GM12878 (cell line): ENCODE results near the gene TARBP2. TPM values are rescaled to one million over a fixed set of nuclear protein-coding genes. Genes with fewer than 3 reads are reported as not detected.
A peak's percentile ranks its signal among the peaks of the same experiment; 100 is the strongest.

ENCODE experiments used
- ATAC-seq: fragments of 200-7000 bp; cut with Tn5 transposase; 3 replicates; pipeline ENCODE4 v1.9.1; 2020; ENCODE audit warnings: mild to moderate bottlenecking, moderate library complexity
- BruUV-seq: library from RNA; stranded (reverse); fragments of 400-500 nt; replicated peaks from 2 replicates; lab custom pipeline; 2021; lab: Mats Ljungman, UMichigan
- CTCF ChIA-PET: fragments of 300-600 bp; sonication (Branson Sonifier 250); formaldehyde crosslinking; extraction: SDS; loops from one replicate; lab custom pipeline; 2021; ENCODE audit warnings: inconsistent platforms; lab: Yijun Ruan, JAX
- POLR2A ChIA-PET: fragments of 350-600 bp; formaldehyde crosslinking; extraction: SDS; loops from one replicate; lab custom pipeline; 2021; ENCODE audit warnings: inconsistent platforms; lab: Charles Lee
- RAD21 ChIA-PET: fragments of 300-600 bp; sonication (Branson Sonifier 250); formaldehyde crosslinking; loops from one replicate; lab custom pipeline; 2023; ENCODE audit warnings: antibody characterized with exemption; ENCODE audit not compliant: unreplicated experiment; lab: Charles Lee
- SMC1A ChIA-PET: fragments of 300-600 bp; sonication (Branson Sonifier 250); formaldehyde crosslinking; loops from one replicate; lab custom pipeline; 2023; ENCODE audit not compliant: unreplicated experiment, uncharacterized antibody; lab: Charles Lee
- DNase-seq: peaks from one replicate; pipeline ENCODE4 v3.0.0-alpha.2; 2011; ENCODE audit warnings: low read depth, low spot score
- FAIRE-seq: peaks from 3 replicates; lab custom pipeline; 2011; peaks lifted over from hg19 to GRCh38; lab: Jason Lieb, UNC
- H2AFZ ChIP-seq: 2 replicates; pipeline ENCODE4 v1.6.0; 2011; ENCODE audit warnings: low read depth, low read length, control low read depth; ENCODE audit not compliant: control insufficient read depth
- H3K27ac ChIP-seq: 2 replicates; pipeline ENCODE4 v1.5.1; 2011; ENCODE audit warnings: control low read depth; ENCODE audit not compliant: control insufficient read depth, insufficient read depth
- H3K27me3 ChIP-seq, 2 experiments: replicated peaks in 1 of 2; 2 replicates each; pipeline versions ENCODE4 v1.6.0 to v1.6.1; 2011; ENCODE audit warnings: low read length in 1 of 2; ENCODE audit not compliant: control insufficient read depth in 2 of 2, insufficient read depth in 2 of 2
- H3K36me3 ChIP-seq, 2 experiments: 2 replicates each; pipeline ENCODE4 v1.5.1; 2011; ENCODE audit warnings: low read length in 1 of 2; ENCODE audit not compliant: control insufficient read depth in 2 of 2, insufficient read depth in 2 of 2
- H3K4me1 ChIP-seq: 2 replicates; pipeline ENCODE4 v1.6.1; 2011; ENCODE audit warnings: mild to moderate bottlenecking, low read length, moderate library complexity, mixed read lengths; ENCODE audit not compliant: control insufficient read depth, insufficient read depth
- H3K4me2 ChIP-seq: 2 replicates; pipeline ENCODE4 v1.6.0; 2011; ENCODE audit warnings: control low read depth; ENCODE audit not compliant: control insufficient read depth, insufficient read depth
- H3K4me3 ChIP-seq: fragments of 200-600 bp; sonication (generic); 2 replicates; pipeline ENCODE4 v1.5.1; 2016
- H3K79me2 ChIP-seq: 2 replicates; pipeline ENCODE4 v1.6.0; 2011; ENCODE audit warnings: low read length; ENCODE audit not compliant: control insufficient read depth, insufficient read depth
- H3K9ac ChIP-seq: 2 replicates; pipeline ENCODE4 v1.8.0; 2011; ENCODE audit warnings: low read length, control low read depth, mixed read lengths; ENCODE audit not compliant: control insufficient read depth, insufficient read depth
- H3K9me3 ChIP-seq: replicated peaks from 3 replicates; pipeline ENCODE4 v1.5.1; 2011; ENCODE audit warnings: mild to moderate bottlenecking, low read length; ENCODE audit not compliant: control insufficient read depth, insufficient read depth
- H4K20me1 ChIP-seq: 2 replicates; pipeline ENCODE4 v1.6.0; 2011; ENCODE audit not compliant: control insufficient read depth, insufficient read depth
- ATF7 ChIP-seq: fragments of 450-650 bp; IDR thresholded peaks from 2 replicates; pipeline ENCODE4 v1.6.1; 2016; ENCODE audit warnings: low read depth, mild to moderate bottlenecking
- CHD2 ChIP-seq: IDR thresholded peaks from 2 replicates; pipeline ENCODE4 v1.6.1; 2011; ENCODE audit warnings: low read depth, low read length, improper control_type of control experiment, borderline replicate concordance
- E2F4 ChIP-seq: IDR thresholded peaks from 2 replicates; pipeline ENCODE4 v1.6.1; 2012; ENCODE audit warnings: low read depth, low read length, improper control_type of control experiment
- KAT2A ChIP-seq: conservative IDR thresholded peaks from 2 replicates; pipeline ENCODE4 v1.6.1; 2011; ENCODE audit warnings: low read depth, low read length; ENCODE audit not compliant: control insufficient read depth
- KDM1A ChIP-seq: fragments of 200-600 bp; sonication (generic); IDR thresholded peaks from 2 replicates; pipeline ENCODE4 v1.6.1; 2016; ENCODE audit warnings: borderline replicate concordance
- MEF2B ChIP-seq: fragments of 450-650 bp; IDR thresholded peaks from 2 replicates; pipeline ENCODE4 v1.6.1; 2018; ENCODE audit warnings: mild to moderate bottlenecking, moderate library complexity; ENCODE audit not compliant: partially characterized antibody, poor library complexity, severe bottlenecking
- STAT3 ChIP-seq: IDR thresholded peaks from 2 replicates; pipeline ENCODE4 v1.6.1; 2011; ENCODE audit warnings: low read depth, low read length, improper control_type of control experiment
- WRNIP1 ChIP-seq: IDR thresholded peaks from 2 replicates; pipeline ENCODE4 v1.6.1; 2011; ENCODE audit warnings: low read depth, low read length, improper control_type of control experiment, borderline replicate concordance
- YY1 ChIP-seq: IDR thresholded peaks from 2 replicates; pipeline ENCODE4 v1.6.1; 2011; ENCODE audit warnings: low read depth, mild to moderate bottlenecking, low read length
- WGBS: methylation state at CpG from one replicate; pipeline ENCODE4 v1.1.6; 2016; ENCODE audit warnings: low lambda C conversion rate; ENCODE audit not compliant: insufficient replicate concordance, insufficient coverage; ENCODE audit errors: missing lambda C conversion rate; 5-methylcytosine and 5-hydroxymethylcytosine counted together
- in situ Hi-C: fragments of 300-500 bp; cut with MboI; formaldehyde crosslinking; loops from 9 replicates; pipeline ENCODE4 v1.14.3; 2018; ENCODE audit warnings: mixed read lengths
- intact Hi-C: fragments of 100-400 bp; cut with micrococcal nuclease; formaldehyde crosslinking; loops from one replicate; pipeline ENCODE4 v1.14.2; 2022; ENCODE audit not compliant: unreplicated experiment
- polyA plus RNA-seq, 11 experiments: library from polyadenylated mRNA; depleted of rRNA in 4 of 11; unstranded in 6 of 11; stranded (reverse) in 5 of 11; fragments of >200 nt; fragmentation: Nextera tagmentation in 4 of 11; fragmentation: Illumina TruSeq in 1 of 11; extraction: Ambion mirVana in 4 of 11; extraction: Trizol in 1 of 11; gene quantifications; 1 replicate in 1 of 11; 2 replicates in 10 of 11; pipeline versions ENCODE4 v1.2.1 to v1.2.3, GENCODE V29; 2011 to 2016; ENCODE audit warnings: inconsistent platforms in 2 of 11, missing spikeins in 2 of 11, low read depth in 1 of 11
- total RNA-seq, 4 experiments: library from RNA; depleted of rRNA in 3 of 4; stranded (reverse); fragments of >200 nt in 3 of 4; fragmentation: Illumina TruSeq in 1 of 4; extraction: Trizol in 1 of 4; gene quantifications; 2 replicates each; pipeline versions ENCODE4 v1.2.1 to v1.2.3, GENCODE V29; 2013 to 2021
- TF ChIP-seq, protein P1 (sequence below): IDR thresholded peaks from 2 replicates; pipeline ENCODE4 v1.6.1; 2011; ENCODE audit warnings: mild to moderate bottlenecking, low read depth, low read length, moderate library complexity; ENCODE audit not compliant: insufficient replicate concordance
- TF ChIP-seq, protein P2 (sequence below): fragments of 450-650 bp; IDR thresholded peaks from 2 replicates; pipeline ENCODE4 v1.6.1; 2018; ENCODE audit warnings: borderline replicate concordance, mild to moderate bottlenecking; ENCODE audit not compliant: partially characterized antibody

The TARBP2 gene
- total and polyA plus RNA-seq, 10 of the 15 experiments (the other 5 are each of a cell fraction or from before 2014, with no cell fraction given): 5.5 to 60.1 (median 36.8) TPM

- POLR2A ChIA-PET: interaction anchor here (0.6 to 1.0 kb wide), 7 partner anchors 23 to 270 kb away, joined by 3 to 7 read pairs (median 3); partner anchors contain the start of gene PRR13
- CTCF ChIA-PET: interaction anchor here (0.8 to 1.7 kb wide), 3 partner anchors 11 to 146 kb away, joined by 3 to 5 read pairs (median 3); no protein-coding TSS in a partner anchor
- no peak overlapping the region for H3K27ac ChIP-seq
- no TSS peak for BruUV-seq
- H3K9ac ChIP-seq: no peak overlapping the region
- H3K79me2 ChIP-seq: peaks cover 11% of the 10 kb centered on the region
- ATAC-seq (no peak), DNase-seq (no peak), FAIRE-seq (no peak)
- intact Hi-C loops: no loop called here
- H3K4me1 ChIP-seq: peaks cover 23% of the 10 kb centered on the region
- no peaks in the 10 kb centered on the region for H4K20me1 ChIP-seq
- RAD21 ChIA-PET: no interaction called here
- no peaks in the 10 kb centered on the region for H3K9me3 ChIP-seq
- no peak overlapping the region for H2AFZ ChIP-seq
- no peaks in the 10 kb centered on the region for H3K36me3 ChIP-seq
- in situ Hi-C loops: no loop called here
- no peak for TF ChIP-seq KDM1A
- TF ChIP-seq E2F4: no peak
- no peak for TF ChIP-seq ATF7
- TF ChIP-seq, protein P1, sequence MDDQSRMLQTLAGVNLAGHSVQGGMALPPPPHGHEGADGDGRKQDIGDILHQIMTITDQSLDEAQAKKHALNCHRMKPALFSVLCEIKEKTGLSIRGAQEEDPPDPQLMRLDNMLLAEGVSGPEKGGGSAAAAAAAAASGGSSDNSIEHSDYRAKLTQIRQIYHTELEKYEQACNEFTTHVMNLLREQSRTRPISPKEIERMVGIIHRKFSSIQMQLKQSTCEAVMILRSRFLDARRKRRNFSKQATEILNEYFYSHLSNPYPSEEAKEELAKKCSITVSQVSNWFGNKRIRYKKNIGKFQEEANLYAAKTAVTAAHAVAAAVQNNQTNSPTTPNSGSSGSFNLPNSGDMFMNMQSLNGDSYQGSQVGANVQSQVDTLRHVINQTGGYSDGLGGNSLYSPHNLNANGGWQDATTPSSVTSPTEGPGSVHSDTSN: no peak
- TF ChIP-seq KAT2A: no peak
- no peak for TF ChIP-seq WRNIP1
- TF ChIP-seq MEF2B: no peak
- TF ChIP-seq CHD2: no peak
- TF ChIP-seq, protein P2, sequence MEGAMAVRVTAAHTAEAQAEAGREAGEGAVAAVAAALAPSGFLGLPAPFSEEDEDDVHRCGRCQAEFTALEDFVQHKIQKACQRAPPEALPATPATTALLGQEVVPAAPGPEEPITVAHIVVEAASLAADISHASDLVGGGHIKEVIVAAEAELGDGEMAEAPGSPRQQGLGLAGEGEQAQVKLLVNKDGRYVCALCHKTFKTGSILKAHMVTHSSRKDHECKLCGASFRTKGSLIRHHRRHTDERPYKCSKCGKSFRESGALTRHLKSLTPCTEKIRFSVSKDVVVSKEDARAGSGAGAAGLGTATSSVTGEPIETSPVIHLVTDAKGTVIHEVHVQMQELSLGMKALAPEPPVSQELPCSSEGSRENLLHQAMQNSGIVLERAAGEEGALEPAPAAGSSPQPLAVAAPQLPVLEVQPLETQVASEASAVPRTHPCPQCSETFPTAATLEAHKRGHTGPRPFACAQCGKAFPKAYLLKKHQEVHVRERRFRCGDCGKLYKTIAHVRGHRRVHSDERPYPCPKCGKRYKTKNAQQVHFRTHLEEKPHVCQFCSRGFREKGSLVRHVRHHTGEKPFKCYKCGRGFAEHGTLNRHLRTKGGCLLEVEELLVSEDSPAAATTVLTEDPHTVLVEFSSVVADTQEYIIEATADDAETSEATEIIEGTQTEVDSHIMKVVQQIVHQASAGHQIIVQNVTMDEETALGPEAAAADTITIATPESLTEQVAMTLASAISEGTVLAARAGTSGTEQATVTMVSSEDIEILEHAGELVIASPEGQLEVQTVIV: no peak
- TF ChIP-seq YY1: no peak
- TF ChIP-seq STAT3: no peak
- peak overlapping the region; percentile 89; the same call in 1 of the 2 replicates for H3K4me2 ChIP-seq
- 72% methylated on average over 2 of the region's 2 CpGs for WGBS
- H3K27me3 ChIP-seq: no peaks in the 10 kb centered on the region
- no peak overlapping the region for H3K4me3 ChIP-seq
- SMC1A ChIA-PET: interaction anchor here (1.3 to 2.6 kb wide), 3 partner anchors 11 to 177 kb away, joined by 3 to 11 read pairs (median 5); partner anchors contain the start of gene AAAS
Measured at GRCh38 chr12:53498235-53498630, 2.9 kb upstream of the TARBP2 start.
